NCI-H2171 treated with DMSO at 0.1 percent for 48 hours (cell line): ENCODE data around the gene DCHS1.
A peak's percentile ranks its signal among the peaks of the same experiment; 100 is the strongest.
"Not testable (repeated sequence)": the region's sequence is repeated elsewhere in the genome, so short reads cannot be mapped to it uniquely, and the experiment has no call there.

Experiments used
- DNase-seq: peaks from one replicate; lab custom pipeline; 2025; lab: John Stamatoyannopoulos, UW

Gene DCHS1

GRCh38 chr11:6655790-6656583, at the start of gene DCHS1:
DCHS1 (minus strand) TSS chr11:6655809; CDS start chr11:6641613, 14,196 bp downstream.
- DNase-seq, result no peak

GRCh38 chr11:6703247-6704063, 47.8 kb upstream of the DCHS1 start:
- DNase-seq, result peak; percentile 8

GRCh38 chr11:6701955-6702354, 46.3 kb upstream of the DCHS1 start:
- not testable (repeated sequence) for DNase-seq

GRCh38 chr11:6695377-6695776, 39.8 kb upstream of the DCHS1 start:
- no peak for DNase-seq

- no peak for DNase-seq
These were observed 38.6 kb upstream of the DCHS1 start for GRCh38 chr11:6694229-6694535.

GRCh38 chr11:6693342-6694228, 38.0 kb upstream of the DCHS1 start:
- no peak for DNase-seq

- DNase-seq, result no peak
These were observed 36.5 kb upstream of the DCHS1 start for GRCh38 chr11:6692128-6692527.

GRCh38 chr11:6690431-6691132, 35.0 kb upstream of the DCHS1 start:
- not testable (repeated sequence) for DNase-seq

- no peak for DNase-seq
These were observed 32.3 kb upstream of the DCHS1 start for GRCh38 chr11:6687876-6688275.

- no peak for DNase-seq
These were observed 30.4 kb upstream of the DCHS1 start for GRCh38 chr11:6686006-6686405.

GRCh38 chr11:6684068-6684467, 28.5 kb upstream of the DCHS1 start:
- not testable (repeated sequence) for DNase-seq

- peak; percentile 94 for DNase-seq
These were observed 27.6 kb upstream of the DCHS1 start, which contains the start of gene MRPL17 for GRCh38 chr11:6682936-6683861. MRPL17 (minus strand) TSS chr11:6683340; CDS start chr11:6683296, 44 bp downstream.

- DNase-seq, result no peak
These were observed 27.0 kb upstream of the DCHS1 start for GRCh38 chr11:6682591-6682935.

GRCh38 chr11:6681949-6682348, 26.3 kb upstream of the DCHS1 start:
- DNase-seq, result no peak

GRCh38 chr11:6681505-6681904, 25.9 kb upstream of the DCHS1 start:
- DNase-seq, result no peak

GRCh38 chr11:6677018-6677417, 21.4 kb upstream of the DCHS1 start:
- DNase-seq, result no peak

- no peak for DNase-seq
These were observed 19.3 kb upstream of the DCHS1 start for GRCh38 chr11:6674862-6675261.

GRCh38 chr11:6674219-6674597, 18.6 kb upstream of the DCHS1 start:
- DNase-seq, result no peak

GRCh38 chr11:6673523-6674218, 18.1 kb upstream of the DCHS1 start:
- no peak for DNase-seq

GRCh38 chr11:6671991-6672390, 16.4 kb upstream of the DCHS1 start:
- no peak for DNase-seq
